ENCODE results near the gene CASP14. TPM values are rescaled to one million over a fixed set of nuclear protein-coding genes. Genes with fewer than 3 reads are reported as not detected.
"Not testable (repeated sequence)": the region's sequence is repeated elsewhere in the genome, so short reads cannot be mapped to it uniquely, and the experiment has no call there.

CASP14 gene
- total RNA-seq, 2 experiments from 2014 or later, result not detected

GRCh38 chr19:15072930-15073647 is 23.8 kb downstream of the CASP14 start:
- Histone ChIP-seq H3K79me2 (ENCODE audit: insufficient read depth, low read depth, low read length) (no peaks in the 10 kb centered on the region), H3K9me3 (ENCODE audit: low read length) (no peaks in the 10 kb centered on the region), H4K20me1 (ENCODE audit: insufficient read depth, low read length) (no peaks in the 10 kb centered on the region), H2AFZ (ENCODE audit: low read length) (no peak overlapping the region), H3K4me3 (ENCODE audit: low read depth, low read length, poor library complexity, severe bottlenecking) (no peak overlapping the region), H3K9me2 (ENCODE audit: insufficient read depth, low read length) (no peaks in the 10 kb centered on the region), H3K4me1 (ENCODE audit: insufficient read depth, low read length, poor library complexity, severe bottlenecking) (no peaks in the 10 kb centered on the region), H3K36me3 (ENCODE audit: insufficient read depth, low read length) (no peaks in the 10 kb centered on the region), H3K4me2 (ENCODE audit: low read length) (no peak overlapping the region), H3K27ac (ENCODE audit: low read depth, low read length, poor library complexity, severe bottlenecking) (no peak overlapping the region)
- ChIA-PET POLR2A (no interaction called here), CTCF (ENCODE audit: unreplicated experiment) (no interaction called here)
- intact Hi-C loops (cut with micrococcal nuclease; ENCODE audit: unreplicated experiment), result no loop called here
- DNase-seq (ENCODE audit: low spot score), result no peak
- BruUV-seq (replicated peaks), result no TSS peak
- TF ChIP-seq, protein P1, sequence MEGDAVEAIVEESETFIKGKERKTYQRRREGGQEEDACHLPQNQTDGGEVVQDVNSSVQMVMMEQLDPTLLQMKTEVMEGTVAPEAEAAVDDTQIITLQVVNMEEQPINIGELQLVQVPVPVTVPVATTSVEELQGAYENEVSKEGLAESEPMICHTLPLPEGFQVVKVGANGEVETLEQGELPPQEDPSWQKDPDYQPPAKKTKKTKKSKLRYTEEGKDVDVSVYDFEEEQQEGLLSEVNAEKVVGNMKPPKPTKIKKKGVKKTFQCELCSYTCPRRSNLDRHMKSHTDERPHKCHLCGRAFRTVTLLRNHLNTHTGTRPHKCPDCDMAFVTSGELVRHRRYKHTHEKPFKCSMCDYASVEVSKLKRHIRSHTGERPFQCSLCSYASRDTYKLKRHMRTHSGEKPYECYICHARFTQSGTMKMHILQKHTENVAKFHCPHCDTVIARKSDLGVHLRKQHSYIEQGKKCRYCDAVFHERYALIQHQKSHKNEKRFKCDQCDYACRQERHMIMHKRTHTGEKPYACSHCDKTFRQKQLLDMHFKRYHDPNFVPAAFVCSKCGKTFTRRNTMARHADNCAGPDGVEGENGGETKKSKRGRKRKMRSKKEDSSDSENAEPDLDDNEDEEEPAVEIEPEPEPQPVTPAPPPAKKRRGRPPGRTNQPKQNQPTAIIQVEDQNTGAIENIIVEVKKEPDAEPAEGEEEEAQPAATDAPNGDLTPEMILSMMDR (conservative IDR thresholded peaks at IDR 0.05; ENCODE audit: low read length), result peak; percentile 39
- no peak for TF ChIP-seq EZH2phosphoT487 (IDR thresholded peaks at IDR 0.05; ENCODE audit: borderline replicate concordance, low read depth, low read length)

- no TSS peak for BruUV-seq (replicated peaks)
- Histone ChIP-seq H3K9me2 (ENCODE audit: insufficient read depth, low read length) (no peaks in the 10 kb centered on the region), H3K27ac (ENCODE audit: low read depth, low read length, poor library complexity, severe bottlenecking) (no peak overlapping the region), H3K4me1 (ENCODE audit: insufficient read depth, low read length, poor library complexity, severe bottlenecking) (no peaks in the 10 kb centered on the region), H4K20me1 (ENCODE audit: insufficient read depth, low read length) (no peaks in the 10 kb centered on the region), H3K36me3 (ENCODE audit: insufficient read depth, low read length) (no peaks in the 10 kb centered on the region), H3K9me3 (ENCODE audit: low read length) (no peaks in the 10 kb centered on the region), H3K79me2 (ENCODE audit: insufficient read depth, low read depth, low read length) (no peaks in the 10 kb centered on the region), H2AFZ (ENCODE audit: low read length) (no peak overlapping the region), H3K4me2 (ENCODE audit: low read length) (no peak overlapping the region), H3K4me3 (ENCODE audit: low read depth, low read length, poor library complexity, severe bottlenecking) (no peak overlapping the region)
- DNase-seq (ENCODE audit: low spot score), result no peak
- POLR2A ChIA-PET, result no interaction called here
- intact Hi-C loops (cut with micrococcal nuclease; ENCODE audit: unreplicated experiment), result no loop called here
- CTCF ChIA-PET (ENCODE audit: unreplicated experiment), result no interaction called here
- TF ChIP-seq, protein P1 (conservative IDR thresholded peaks at IDR 0.05; ENCODE audit: low read length), result no peak
- no peak for TF ChIP-seq EZH2phosphoT487 (IDR thresholded peaks at IDR 0.05; ENCODE audit: borderline replicate concordance, low read depth, low read length)
Measured at GRCh38 chr19:15074371-15074770, 25.1 kb downstream of the CASP14 start.

DNA sequence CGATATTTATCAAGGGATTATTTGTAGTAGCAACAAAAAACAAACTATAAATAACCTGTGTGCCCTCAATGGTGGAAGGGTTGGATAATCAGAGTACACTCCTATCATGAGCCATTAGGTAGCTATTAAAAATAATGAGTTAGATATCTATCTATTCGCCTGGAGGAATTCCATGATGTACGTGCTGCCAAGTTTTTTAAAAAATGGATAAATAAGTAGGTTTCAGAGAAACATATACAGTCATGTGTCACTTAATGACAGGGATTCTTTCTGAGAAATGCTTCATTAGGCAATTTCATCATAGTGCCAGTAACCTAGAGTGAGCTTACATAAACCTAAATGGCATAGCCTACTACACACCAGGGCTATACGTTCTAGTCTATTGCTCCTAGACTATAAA is 26.5 kb downstream of the CASP14 start:
- ChIA-PET POLR2A (no interaction called here), CTCF (ENCODE audit: unreplicated experiment) (no interaction called here)
- H4K20me1 ChIP-seq (ENCODE audit: insufficient read depth, low read length), result no peaks in the 10 kb centered on the region
- H2AFZ ChIP-seq (ENCODE audit: low read length), result no peak overlapping the region
- no peak overlapping the region for H3K4me2 ChIP-seq (ENCODE audit: low read length)
- no TSS peak for BruUV-seq (replicated peaks)
- intact Hi-C loops (cut with micrococcal nuclease; ENCODE audit: unreplicated experiment), result no loop called here
- no peaks in the 10 kb centered on the region for H3K36me3 ChIP-seq (ENCODE audit: insufficient read depth, low read length)
- H3K9me2 ChIP-seq (ENCODE audit: insufficient read depth, low read length), result no peaks in the 10 kb centered on the region
- H3K27ac ChIP-seq (ENCODE audit: low read depth, low read length, poor library complexity, severe bottlenecking), result no peak overlapping the region
- H3K4me1 ChIP-seq (ENCODE audit: insufficient read depth, low read length, poor library complexity, severe bottlenecking), result no peaks in the 10 kb centered on the region
- no peaks in the 10 kb centered on the region for H3K79me2 ChIP-seq (ENCODE audit: insufficient read depth, low read depth, low read length)
- no peak overlapping the region for H3K4me3 ChIP-seq (ENCODE audit: low read depth, low read length, poor library complexity, severe bottlenecking)
- H3K9me3 ChIP-seq (ENCODE audit: low read length), result no peaks in the 10 kb centered on the region
- TF ChIP-seq, protein P1 (conservative IDR thresholded peaks at IDR 0.05; ENCODE audit: low read length), result no peak
- TF ChIP-seq EZH2phosphoT487 (IDR thresholded peaks at IDR 0.05; ENCODE audit: borderline replicate concordance, low read depth, low read length), result no peak
- no peak for DNase-seq (ENCODE audit: low spot score)

DNA sequence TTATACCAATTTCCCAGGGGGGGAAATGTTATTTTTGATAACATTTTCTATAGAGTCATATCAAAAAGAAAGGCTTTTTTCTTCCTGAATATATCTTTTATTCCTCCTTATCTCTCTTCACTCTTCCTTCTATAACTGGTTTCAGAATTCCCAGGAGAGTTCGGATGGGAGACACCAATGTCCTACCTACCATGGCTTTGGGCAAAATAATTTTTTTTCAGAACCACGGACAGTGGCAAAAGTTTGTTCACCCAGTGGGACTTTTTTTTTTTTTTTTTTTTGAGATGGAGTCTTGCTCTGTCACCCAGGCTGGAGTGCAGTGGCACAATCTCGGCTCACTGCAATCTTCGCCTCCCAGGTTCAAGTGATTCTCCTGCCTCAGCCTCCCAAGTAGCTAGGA is 30.7 kb downstream of the CASP14 start:
- H3K79me2 ChIP-seq (ENCODE audit: insufficient read depth, low read depth, low read length); intact Hi-C loops (cut with micrococcal nuclease; ENCODE audit: unreplicated experiment); H3K4me3 ChIP-seq (ENCODE audit: low read depth, low read length, poor library complexity, severe bottlenecking); H3K4me1 ChIP-seq (ENCODE audit: insufficient read depth, low read length, poor library complexity, severe bottlenecking); H3K9me2 ChIP-seq (ENCODE audit: insufficient read depth, low read length); DNase-seq (ENCODE audit: low spot score); H3K4me2 ChIP-seq (ENCODE audit: low read length); H4K20me1 ChIP-seq (ENCODE audit: insufficient read depth, low read length); H3K36me3 ChIP-seq (ENCODE audit: insufficient read depth, low read length); BruUV-seq (replicated peaks); POLR2A ChIA-PET; CTCF ChIA-PET (ENCODE audit: unreplicated experiment); H3K9me3 ChIP-seq (ENCODE audit: low read length); H3K27ac ChIP-seq (ENCODE audit: low read depth, low read length, poor library complexity, severe bottlenecking); H2AFZ ChIP-seq (ENCODE audit: low read length): not testable (repeated sequence)

Measured in OCI-LY7 (cell line).